CD4-positive, alpha-beta memory T cell (primary cell): Measurements from ENCODE around the gene EXOC3. TPM values are rescaled to one million over a fixed set of nuclear protein-coding genes. Genes with fewer than 3 reads are reported as not detected.
"Not testable (repeated sequence)": the region's sequence is repeated elsewhere in the genome, so short reads cannot be mapped to it uniquely, and the experiment has no call there.

ENCODE experiments used
- CTCF ChIA-PET: fragments of 350-600 bp; sonication (Branson Sonifier 250); formaldehyde crosslinking; loops from one replicate; lab custom pipeline; 2021; ENCODE audit warnings: inconsistent platforms; ENCODE audit not compliant: partially characterized antibody; lab: Charles Lee
- POLR2A ChIA-PET: fragments of 350-600 bp; sonication (Branson Sonifier 250); formaldehyde crosslinking; loops from one replicate; lab custom pipeline; 2021; ENCODE audit not compliant: partially characterized antibody; lab: Charles Lee
- DNase-seq, 5 donors: peaks; one replicate each; pipeline versions ENCODE4 v3.0.0 to v3.0.0-alpha.2; 2020 to 2022; ENCODE audit warnings: mixed read lengths in 1 of 5
- H3K27ac ChIP-seq: one replicate; pipeline ENCODE4 v1.7.0; 2013; ENCODE audit warnings: low read depth, low read length
- H3K27me3 ChIP-seq: 2 replicates; pipeline ENCODE4 v1.7.0; 2013; ENCODE audit warnings: mild to moderate bottlenecking, low read length, moderate library complexity; ENCODE audit not compliant: insufficient read depth
- H3K36me3 ChIP-seq: 2 replicates; pipeline ENCODE4 v1.7.0; 2013; ENCODE audit warnings: mild to moderate bottlenecking, low read length, moderate library complexity; ENCODE audit not compliant: insufficient read depth
- H3K4me1 ChIP-seq: 2 replicates; pipeline ENCODE4 v1.7.0; 2013; ENCODE audit warnings: mild to moderate bottlenecking, low read length, moderate library complexity; ENCODE audit not compliant: insufficient read depth
- H3K4me3 ChIP-seq, 2 donors: one replicate each; pipeline ENCODE4 v1.7.0; 2013; ENCODE audit warnings: low read length in 2 of 2, mild to moderate bottlenecking in 1 of 2
- H3K9me3 ChIP-seq, 2 donors: one replicate each; pipeline ENCODE4 v1.7.0; 2013; ENCODE audit warnings: low read length in 2 of 2, control low read depth in 1 of 2; ENCODE audit not compliant: control insufficient read depth in 1 of 2
- H3K27ac Mint-ChIP-seq, 7 donors: one replicate each; pipeline ENCODE4 v1.8.0; 2020 to 2021; ENCODE audit warnings: mixed read lengths in 7 of 7, mild to moderate bottlenecking in 6 of 7, inconsistent platforms in 3 of 7, moderate library complexity in 3 of 7
- H3K27me3 Mint-ChIP-seq, 2 donors: one replicate each; pipeline ENCODE4 v1.8.0; 2020 to 2021; ENCODE audit warnings: mixed read lengths in 2 of 2
- H3K36me3 Mint-ChIP-seq, 2 donors: one replicate each; pipeline ENCODE4 v1.8.0; 2020 to 2021; ENCODE audit warnings: mixed read lengths in 2 of 2, inconsistent platforms in 1 of 2, mild to moderate bottlenecking in 1 of 2
- H3K4me1 Mint-ChIP-seq, 4 donors: one replicate each; pipeline ENCODE4 v1.8.0; 2020 to 2021; ENCODE audit warnings: mixed read lengths in 4 of 4, mild to moderate bottlenecking in 1 of 4
- H3K4me3 Mint-ChIP-seq, 8 donors: one replicate each; pipeline ENCODE4 v1.8.0; 2020 to 2021; ENCODE audit warnings: mixed read lengths in 8 of 8, mild to moderate bottlenecking in 7 of 8, moderate library complexity in 6 of 8, inconsistent platforms in 3 of 8
- H3K9me3 Mint-ChIP-seq, 8 donors: one replicate each; pipeline ENCODE4 v1.8.0; 2020 to 2021; ENCODE audit warnings: mixed read lengths in 8 of 8, mild to moderate bottlenecking in 5 of 8, inconsistent platforms in 3 of 8, moderate library complexity in 1 of 8
- intact Hi-C: fragments of 100-400 bp; cut with micrococcal nuclease; formaldehyde crosslinking; loops from one replicate; pipeline ENCODE4 v1.15.1; 2023
- polyA plus RNA-seq, 2 donors: library from polyadenylated mRNA; unstranded; fragments of 300-500 nt; fragmentation: Illumina TruSeq; gene quantifications; one replicate each; pipeline ENCODE4 v1.2.3, GENCODE V29; 2021
- total RNA-seq, 2 experiments: library from RNA; stranded (reverse); gene quantifications; one replicate each; pipeline ENCODE4 v1.2.3, GENCODE V29; 2021

Gene EXOC3
- total and polyA plus RNA-seq, 4 experiments from 2014 or later: 32.0 to 96.1 (median 62.9) TPM

DNA sequence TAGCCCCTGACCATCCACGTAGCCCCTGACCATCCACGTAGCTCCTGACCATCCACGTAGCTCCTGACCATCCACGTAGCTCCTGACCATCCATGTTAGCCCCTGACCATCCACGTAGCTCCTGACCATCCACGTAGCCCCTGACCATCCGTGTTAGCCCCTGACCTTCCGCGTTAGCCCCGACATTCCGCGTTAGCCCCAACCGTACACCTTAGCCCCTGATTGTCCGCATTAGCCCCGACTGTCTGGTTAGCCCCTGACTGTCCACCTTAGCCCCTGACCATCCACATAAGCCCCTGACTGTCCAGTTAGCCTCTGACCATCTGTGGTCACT lies 44.9 kb upstream of the EXOC3 start:
- H3K36me3 Mint-ChIP-seq, H3K4me1 Mint-ChIP-seq, CTCF ChIA-PET, H3K27ac ChIP-seq, H3K9me3 Mint-ChIP-seq, H3K4me1 ChIP-seq, POLR2A ChIA-PET, H3K36me3 ChIP-seq, intact Hi-C loops, H3K27me3 ChIP-seq, H3K4me3 Mint-ChIP-seq, DNase-seq, H3K9me3 ChIP-seq, H3K4me3 ChIP-seq: not testable (repeated sequence)
- H3K27me3 Mint-ChIP-seq: peaks cover 23 to 25% of the 10 kb centered on the region in 2 donors
- peak overlapping the region in 2 of 7 donors; percentile 48 to 73 for H3K27ac Mint-ChIP-seq

DNA sequence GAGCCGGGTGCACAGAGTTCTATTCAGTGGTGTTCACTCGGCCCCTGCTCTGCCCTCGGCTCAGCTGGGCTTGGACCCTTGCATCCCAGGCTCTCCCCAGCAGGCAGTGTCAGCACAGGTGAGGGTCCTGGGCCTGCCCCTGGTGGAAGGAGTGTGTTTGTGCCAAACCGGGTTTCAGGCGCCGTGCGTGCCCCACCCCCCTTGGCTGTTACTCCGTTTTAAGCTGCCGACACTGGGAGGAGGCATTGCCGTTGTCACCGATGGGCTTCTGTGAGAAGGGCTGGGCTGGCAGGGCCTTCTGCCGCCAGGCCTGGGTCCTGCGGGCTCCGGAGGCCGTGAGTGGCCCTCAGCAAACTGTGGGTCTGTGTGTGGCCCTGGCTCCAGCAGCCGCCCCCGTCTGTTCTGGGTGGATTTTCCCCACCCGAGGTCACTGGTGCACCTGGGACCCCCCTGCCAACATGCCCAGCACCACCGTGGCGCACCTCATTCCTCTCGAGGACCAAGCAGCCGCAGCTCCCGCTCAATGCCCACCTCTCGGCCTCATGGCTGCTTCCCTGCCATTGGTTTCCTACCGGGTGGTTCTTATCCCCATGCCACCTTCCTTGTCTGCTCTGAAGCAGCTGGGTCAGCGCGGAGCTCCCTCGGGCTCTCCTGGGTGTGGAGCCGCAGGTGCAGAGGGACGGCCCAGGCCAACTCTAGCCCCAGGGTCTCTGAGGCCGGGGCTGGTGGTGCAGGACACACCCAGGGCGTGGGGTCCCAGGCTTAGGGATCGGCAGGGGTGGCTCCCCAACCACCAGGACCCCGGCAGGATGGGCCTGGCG lies 44.3 kb upstream of the EXOC3 start:
- Histone ChIP-seq H3K9me3 (no peaks in the 10 kb centered on the region), H3K27ac (no peak overlapping the region), H3K27me3 (peaks cover 7% of the 10 kb centered on the region), H3K4me1 (no peaks in the 10 kb centered on the region), H3K36me3 (no peaks in the 10 kb centered on the region), H3K4me3 (no peak overlapping the region)
- H3K36me3 Mint-ChIP-seq: no peaks in the 10 kb centered on the region
- peak in 1 of 5 donors; percentile 25 for DNase-seq
- peak overlapping the region in 2 of 7 donors; percentile 48 to 73 for H3K27ac Mint-ChIP-seq
- H3K4me3 Mint-ChIP-seq: no peak overlapping the region
- ChIA-PET POLR2A (interaction anchor here (1.5 kb wide), 1 partner anchor 24 kb away, joined by 3 read pairs; no protein-coding TSS in a partner anchor), CTCF (no interaction called here)
- peaks cover 0 to 2% (median 0%) of the 10 kb centered on the region in 8 donors for H3K9me3 Mint-ChIP-seq
- intact Hi-C loops: no loop called here
- peaks cover 23 to 26% of the 10 kb centered on the region in 2 donors for H3K27me3 Mint-ChIP-seq
- peaks cover 0 to 1% (median 0%) of the 10 kb centered on the region in 4 donors for H3K4me1 Mint-ChIP-seq

DNA sequence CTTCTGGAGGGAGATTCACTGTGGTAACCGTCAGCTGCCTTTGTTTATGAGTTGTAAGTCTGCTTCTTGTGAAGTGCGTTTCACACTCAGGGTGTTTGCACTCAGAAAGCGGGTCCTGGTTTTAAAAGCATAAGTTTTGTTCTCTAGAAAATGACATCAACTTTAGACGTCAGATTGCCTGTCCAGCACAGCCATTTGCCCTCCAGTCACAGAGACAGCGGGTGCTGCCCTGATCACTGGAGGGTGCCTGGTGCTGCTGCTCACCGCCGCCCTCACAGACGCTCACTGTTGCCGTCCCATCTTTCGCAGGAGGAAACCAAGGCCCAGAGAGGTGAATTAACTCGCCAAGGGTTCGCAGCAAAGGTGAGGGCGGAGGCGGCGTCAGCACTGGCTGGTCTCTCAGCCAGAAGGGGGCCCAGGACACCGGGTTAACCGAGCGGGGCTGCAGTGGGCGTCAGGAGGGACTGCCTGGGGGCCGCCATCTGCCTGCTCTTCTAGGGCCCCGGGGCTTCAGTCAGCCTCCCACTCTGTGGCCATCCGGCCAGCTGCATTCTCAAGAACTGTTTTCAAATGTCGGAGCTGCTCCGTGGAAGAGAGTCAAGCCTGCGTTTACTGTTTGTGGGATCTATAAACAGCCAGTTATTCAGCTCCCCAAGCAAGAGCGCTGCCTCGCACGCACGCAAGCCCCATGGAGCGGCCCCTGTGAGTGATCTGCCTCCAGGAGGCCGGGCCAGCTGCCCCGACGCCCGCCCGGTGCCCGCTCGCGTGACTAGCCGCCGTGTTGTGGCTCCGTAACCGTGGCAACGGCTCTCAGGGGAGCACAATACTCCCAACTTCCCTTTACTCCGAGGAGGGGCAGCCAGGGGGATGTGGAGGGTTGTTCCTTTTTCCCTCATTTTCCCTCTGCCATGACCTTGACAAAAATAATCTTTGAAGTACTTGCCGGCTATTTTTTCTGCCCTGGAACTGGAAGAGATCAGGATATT lies 43.4 kb upstream of the EXOC3 start:
- no peaks in the 10 kb centered on the region for H3K4me1 ChIP-seq
- H3K27me3 Mint-ChIP-seq: peaks cover 27% of the 10 kb centered on the region in 2 donors
- H3K4me3 Mint-ChIP-seq: no peak overlapping the region
- H3K9me3 Mint-ChIP-seq: peaks cover 0 to 2% (median 0%) of the 10 kb centered on the region in 8 donors
- ChIA-PET CTCF (no interaction called here), POLR2A (interaction anchor here (1.5 kb wide), 1 partner anchor 25 kb away, joined by 3 read pairs; no protein-coding TSS in a partner anchor)
- H3K27ac Mint-ChIP-seq: peak overlapping the region in 1 of 7 donors; percentile 73
- H3K9me3 ChIP-seq: no peaks in the 10 kb centered on the region
- no peaks in the 10 kb centered on the region for H3K36me3 ChIP-seq
- no peak overlapping the region for H3K27ac ChIP-seq
- no peak overlapping the region for H3K4me3 ChIP-seq
- no peak for DNase-seq
- H3K4me1 Mint-ChIP-seq: no peaks in the 10 kb centered on the region
- intact Hi-C loops: no loop called here
- H3K27me3 ChIP-seq: peaks cover 7% of the 10 kb centered on the region
- H3K36me3 Mint-ChIP-seq: no peaks in the 10 kb centered on the region

DNA sequence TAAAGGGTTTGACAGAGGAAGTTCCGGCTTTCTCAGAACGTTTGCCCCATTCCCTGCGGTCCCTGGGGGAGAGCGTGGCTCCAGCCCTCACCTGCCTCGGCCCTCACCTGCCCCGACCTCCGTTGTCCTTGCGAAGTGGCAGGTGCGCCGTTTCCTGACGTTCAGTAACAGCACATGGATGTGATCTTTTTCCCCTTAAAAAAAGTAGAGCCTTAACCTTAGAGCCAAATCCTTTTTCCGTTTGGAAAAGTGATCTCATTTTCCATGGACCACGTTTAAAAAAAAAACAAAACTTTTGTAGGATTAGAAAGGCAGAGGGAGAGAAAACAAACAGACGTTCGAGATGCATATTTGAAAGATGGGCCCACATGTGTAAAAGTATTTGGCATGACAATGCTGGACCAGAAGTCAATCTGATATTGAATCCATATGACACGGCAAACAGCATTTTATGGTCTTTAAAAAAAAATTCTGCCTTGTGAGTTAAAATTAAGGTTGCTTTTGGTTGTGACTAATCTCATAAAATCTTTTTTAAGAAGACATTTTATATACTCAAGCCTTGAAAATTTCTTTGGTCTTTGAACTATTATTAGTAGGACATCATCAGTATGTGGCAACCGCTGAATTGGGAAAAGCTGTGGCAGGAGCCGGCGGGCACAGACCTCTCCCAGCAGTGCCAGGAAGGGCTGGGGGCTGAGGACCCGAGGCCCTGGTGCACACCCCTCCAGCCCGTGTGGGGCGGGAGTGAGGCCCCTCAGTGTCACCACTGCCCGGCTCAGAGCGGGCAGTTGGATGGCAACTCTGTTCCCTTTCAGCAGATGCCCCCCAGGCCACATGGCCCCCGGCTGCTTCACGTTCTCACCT lies 42.5 kb upstream of the EXOC3 start:
- no peak overlapping the region for H3K4me3 Mint-ChIP-seq
- H3K9me3 Mint-ChIP-seq: peaks cover 0 to 2% (median 0%) of the 10 kb centered on the region in 8 donors
- Histone ChIP-seq H3K36me3 (no peaks in the 10 kb centered on the region), H3K27me3 (peaks cover 7% of the 10 kb centered on the region), H3K9me3 (no peaks in the 10 kb centered on the region), H3K27ac (no peak overlapping the region), H3K4me3 (no peak overlapping the region), H3K4me1 (no peaks in the 10 kb centered on the region)
- intact Hi-C loops: no loop called here
- ChIA-PET CTCF (no interaction called here), POLR2A (interaction anchor here (1.5 kb wide), 1 partner anchor 26 kb away, joined by 3 read pairs; no protein-coding TSS in a partner anchor)
- DNase-seq: no peak
- H3K4me1 Mint-ChIP-seq: no peaks in the 10 kb centered on the region
- H3K27ac Mint-ChIP-seq: no peak overlapping the region
- peaks cover 27 to 28% of the 10 kb centered on the region in 2 donors for H3K27me3 Mint-ChIP-seq
- no peaks in the 10 kb centered on the region for H3K36me3 Mint-ChIP-seq

DNA sequence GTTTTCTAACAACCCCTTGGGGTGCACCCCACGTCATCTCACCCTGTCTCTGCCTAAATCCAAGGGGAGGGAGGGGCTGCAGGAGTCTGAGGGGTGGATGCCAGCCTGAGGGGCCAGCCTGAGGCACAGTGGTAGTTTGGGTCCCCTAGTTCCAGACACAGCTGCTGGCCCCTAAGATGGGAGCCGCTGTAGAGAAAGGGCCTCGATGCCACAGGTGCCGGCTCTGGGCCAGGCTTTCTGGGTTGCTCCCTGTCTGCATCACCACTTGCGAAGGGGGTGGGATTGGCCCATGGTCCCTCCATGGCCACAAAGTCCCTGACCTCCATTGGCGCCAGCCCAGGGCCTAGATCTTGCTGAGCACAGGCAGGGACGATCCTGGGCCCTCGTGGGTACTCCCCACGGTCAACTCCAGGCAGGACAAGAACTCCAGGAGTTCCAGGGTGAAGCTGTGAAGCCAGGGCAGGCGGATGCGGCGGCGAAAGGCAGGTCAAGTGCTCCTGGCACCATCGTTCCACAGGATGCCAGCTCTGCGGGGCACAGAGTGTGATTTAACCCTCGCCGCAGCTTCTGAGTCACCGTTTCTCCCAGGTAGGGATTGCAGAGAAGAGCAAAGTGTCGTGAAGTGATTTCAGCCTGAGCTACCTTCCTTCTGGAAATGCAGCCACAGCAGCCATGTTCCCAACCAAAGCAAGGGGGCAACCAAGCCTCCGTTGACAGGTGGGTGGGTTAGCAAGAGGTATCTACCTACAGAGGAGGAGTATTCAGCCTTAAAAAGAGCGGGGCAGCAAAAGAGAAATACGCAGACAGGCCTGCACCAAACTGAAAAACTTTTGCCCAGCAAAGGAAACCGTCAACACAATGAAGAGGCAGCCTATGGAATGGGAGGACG lies 41.6 kb upstream of the EXOC3 start:
- H3K9me3 Mint-ChIP-seq: peaks cover 0 to 2% (median 0%) of the 10 kb centered on the region in 8 donors
- H3K4me1 Mint-ChIP-seq: no peaks in the 10 kb centered on the region
- H3K36me3 Mint-ChIP-seq: no peaks in the 10 kb centered on the region
- H3K36me3 ChIP-seq: no peaks in the 10 kb centered on the region
- no peaks in the 10 kb centered on the region for H3K4me1 ChIP-seq
- peaks cover 31 to 32% of the 10 kb centered on the region in 2 donors for H3K27me3 Mint-ChIP-seq
- H3K4me3 Mint-ChIP-seq: no peak overlapping the region
- ChIA-PET POLR2A (no interaction called here), CTCF (no interaction called here)
- H3K4me3 ChIP-seq: no peak overlapping the region
- no peak for DNase-seq
- peaks cover 7% of the 10 kb centered on the region for H3K27me3 ChIP-seq
- no peak overlapping the region for H3K27ac Mint-ChIP-seq
- H3K27ac ChIP-seq: no peak overlapping the region
- no peaks in the 10 kb centered on the region for H3K9me3 ChIP-seq
- intact Hi-C loops: no loop called here

DNA sequence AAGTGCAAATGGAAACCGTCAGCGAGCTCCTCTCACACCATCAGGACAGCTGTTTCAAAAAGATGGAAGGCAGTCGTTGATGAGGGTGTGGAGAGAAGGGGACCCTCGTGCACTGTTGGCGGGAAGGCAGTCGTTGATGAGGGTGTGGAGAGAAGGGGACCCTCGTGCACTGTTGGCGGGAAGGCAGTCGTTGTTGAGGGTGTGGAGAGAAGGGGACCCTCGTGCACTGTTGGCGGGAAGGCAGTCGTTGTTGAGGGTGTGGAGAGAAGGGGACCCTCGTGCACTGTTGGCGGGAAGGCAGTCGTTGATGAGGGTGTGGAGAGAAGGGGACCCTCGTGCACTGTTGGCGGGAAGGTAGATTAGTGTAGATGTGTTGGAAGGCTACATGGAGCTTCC lies 40.8 kb upstream of the EXOC3 start:
- H3K36me3 ChIP-seq, CTCF ChIA-PET, H3K9me3 ChIP-seq, H3K4me3 ChIP-seq, H3K4me3 Mint-ChIP-seq, H3K4me1 Mint-ChIP-seq, H3K9me3 Mint-ChIP-seq, H3K36me3 Mint-ChIP-seq, POLR2A ChIA-PET, H3K27ac Mint-ChIP-seq, DNase-seq, H3K27me3 ChIP-seq, H3K4me1 ChIP-seq, H3K27ac ChIP-seq, intact Hi-C loops: not testable (repeated sequence)
- H3K27me3 Mint-ChIP-seq: peaks cover 32% of the 10 kb centered on the region in 2 donors
